ENCODE measurements around the gene FRS2.

Gene FRS2

DNA sequence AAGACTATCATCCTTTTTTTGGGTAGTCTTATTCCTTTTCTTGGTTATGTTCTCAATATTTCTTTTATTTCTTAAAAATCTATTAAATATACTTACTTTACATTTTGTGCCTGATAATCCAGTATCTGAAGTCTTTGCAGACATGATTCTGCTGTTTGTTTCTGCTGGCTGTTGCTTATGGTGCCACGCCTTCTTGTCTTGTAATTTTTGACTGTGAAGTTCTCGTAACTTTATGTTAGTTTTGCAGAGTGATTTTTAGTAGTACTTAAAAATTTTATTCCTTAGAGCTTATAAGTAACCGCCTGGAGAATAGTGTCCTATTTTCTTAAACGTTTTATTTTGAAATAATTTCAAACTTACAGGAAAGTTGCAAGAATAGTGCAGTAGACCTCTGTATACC is 10.5 kb downstream of the FRS2 start:
- Histone ChIP-seq H3K27ac (ENCODE audit: low read length) (no peak overlapping the region), H3K9me3 (ENCODE audit: control insufficient read depth in 1 of 2, low read length in 2 of 2) (no peaks in the 10 kb centered on the region), H3K4me3 (ENCODE audit: low read depth in 1 of 2, low read length in 2 of 2) (no peak overlapping the region), H3K27me3 (ENCODE audit: low read depth, low read length) (no peaks in the 10 kb centered on the region), H3K36me3 (ENCODE audit: control insufficient read depth in 1 of 2, insufficient read depth in 2 of 2, low read length in 2 of 2) (no peaks in the 10 kb centered on the region), H3K4me1 (ENCODE audit: control insufficient read depth in 1 of 2, insufficient read depth in 2 of 2, low read length in 2 of 2) (peaks cover 6 to 20% of the 10 kb centered on the region in 2 donors)

DNA sequence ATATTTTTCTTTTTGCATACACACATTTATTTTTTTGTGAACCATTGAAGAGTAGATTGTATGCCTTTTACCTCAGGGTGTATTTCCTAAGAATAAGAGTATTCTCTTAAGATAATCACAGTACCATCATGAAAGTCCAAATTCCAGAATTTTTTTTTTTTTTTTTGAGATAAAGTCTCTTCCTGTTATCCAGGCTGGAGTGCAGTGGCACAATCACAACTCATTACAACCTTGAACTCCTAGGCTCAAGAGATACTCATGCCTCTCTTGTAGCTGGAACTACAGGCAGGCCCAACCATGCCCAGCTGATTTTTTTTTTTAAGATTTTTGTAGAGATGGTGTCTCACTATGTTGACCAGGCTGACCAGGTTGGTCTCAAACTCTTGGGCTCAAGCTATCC is 10.9 kb downstream of the FRS2 start:
- Histone ChIP-seq H3K4me3 (ENCODE audit: low read depth in 1 of 2, low read length in 2 of 2) (no peak overlapping the region), H3K27me3 (ENCODE audit: low read depth, low read length) (no peaks in the 10 kb centered on the region), H3K4me1 (ENCODE audit: control insufficient read depth in 1 of 2, insufficient read depth in 2 of 2, low read length in 2 of 2) (peaks cover 6 to 16% of the 10 kb centered on the region in 2 donors), H3K36me3 (ENCODE audit: control insufficient read depth in 1 of 2, insufficient read depth in 2 of 2, low read length in 2 of 2) (no peaks in the 10 kb centered on the region), H3K9me3 (ENCODE audit: control insufficient read depth in 1 of 2, low read length in 2 of 2) (no peaks in the 10 kb centered on the region), H3K27ac (ENCODE audit: low read length) (no peak overlapping the region)

- no peaks in the 10 kb centered on the region for H3K27me3 ChIP-seq (ENCODE audit: low read depth, low read length)
- H3K36me3 ChIP-seq (ENCODE audit: control insufficient read depth in 1 of 2, insufficient read depth in 2 of 2, low read length in 2 of 2): peaks cover 0 to 11% of the 10 kb centered on the region in 2 donors
- peaks cover 0 to 8% of the 10 kb centered on the region in 2 donors for H3K9me3 ChIP-seq (ENCODE audit: control insufficient read depth in 1 of 2, low read length in 2 of 2)
- H3K27ac ChIP-seq (ENCODE audit: low read length): no peak overlapping the region
- peaks cover 6 to 10% of the 10 kb centered on the region in 2 donors for H3K4me1 ChIP-seq (ENCODE audit: control insufficient read depth in 1 of 2, insufficient read depth in 2 of 2, low read length in 2 of 2)
- H3K4me3 ChIP-seq (ENCODE audit: low read depth in 1 of 2, low read length in 2 of 2): no peak overlapping the region
Measured at GRCh38 chr12:69483700-69484099, 13.5 kb downstream of the FRS2 start.

DNA sequence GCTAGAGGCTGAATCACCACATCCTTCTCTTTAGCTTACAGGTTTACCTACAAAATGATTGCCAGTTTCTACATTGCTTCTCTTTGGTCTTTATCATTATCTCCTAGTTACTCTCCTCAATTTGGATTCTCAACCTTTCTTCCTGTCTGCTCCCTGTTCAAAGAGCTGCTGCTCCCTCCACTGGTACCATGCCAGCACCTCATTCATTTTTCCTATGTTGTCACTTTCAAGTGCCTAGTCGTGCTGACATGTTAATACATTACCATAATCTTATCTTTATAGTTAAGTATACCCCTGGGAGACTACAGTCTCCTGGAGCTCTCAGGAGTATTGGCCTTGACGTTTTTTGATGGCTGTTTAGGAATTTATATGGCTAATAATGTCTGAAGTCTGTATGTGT is 14.2 kb downstream of the FRS2 start:
- H3K4me1 ChIP-seq (ENCODE audit: control insufficient read depth in 1 of 2, insufficient read depth in 2 of 2, low read length in 2 of 2): peaks cover 3 to 4% of the 10 kb centered on the region in 2 donors
- H3K36me3 ChIP-seq (ENCODE audit: control insufficient read depth in 1 of 2, insufficient read depth in 2 of 2, low read length in 2 of 2): peaks cover 0 to 11% of the 10 kb centered on the region in 2 donors
- H3K27me3 ChIP-seq (ENCODE audit: low read depth, low read length): no peaks in the 10 kb centered on the region
- no peak overlapping the region for H3K27ac ChIP-seq (ENCODE audit: low read length)
- H3K4me3 ChIP-seq (ENCODE audit: low read depth in 1 of 2, low read length in 2 of 2): no peak overlapping the region
- H3K9me3 ChIP-seq (ENCODE audit: control insufficient read depth in 1 of 2, low read length in 2 of 2): peaks cover 0 to 8% of the 10 kb centered on the region in 2 donors

- peaks cover 0 to 14% of the 10 kb centered on the region in 2 donors for H3K4me1 ChIP-seq (ENCODE audit: control insufficient read depth in 1 of 2, insufficient read depth in 2 of 2, low read length in 2 of 2)
- H3K27ac ChIP-seq (ENCODE audit: low read length): no peak overlapping the region
- peaks cover 0 to 11% of the 10 kb centered on the region in 2 donors for H3K36me3 ChIP-seq (ENCODE audit: control insufficient read depth in 1 of 2, insufficient read depth in 2 of 2, low read length in 2 of 2)
- H3K9me3 ChIP-seq (ENCODE audit: control insufficient read depth in 1 of 2, low read length in 2 of 2): peaks cover 0 to 8% of the 10 kb centered on the region in 2 donors
- H3K27me3 ChIP-seq (ENCODE audit: low read depth, low read length): no peaks in the 10 kb centered on the region
- no peak overlapping the region for H3K4me3 ChIP-seq (ENCODE audit: low read depth in 1 of 2, low read length in 2 of 2)
Measured at GRCh38 chr12:69490920-69491643, 20.9 kb downstream of the FRS2 start.

DNA sequence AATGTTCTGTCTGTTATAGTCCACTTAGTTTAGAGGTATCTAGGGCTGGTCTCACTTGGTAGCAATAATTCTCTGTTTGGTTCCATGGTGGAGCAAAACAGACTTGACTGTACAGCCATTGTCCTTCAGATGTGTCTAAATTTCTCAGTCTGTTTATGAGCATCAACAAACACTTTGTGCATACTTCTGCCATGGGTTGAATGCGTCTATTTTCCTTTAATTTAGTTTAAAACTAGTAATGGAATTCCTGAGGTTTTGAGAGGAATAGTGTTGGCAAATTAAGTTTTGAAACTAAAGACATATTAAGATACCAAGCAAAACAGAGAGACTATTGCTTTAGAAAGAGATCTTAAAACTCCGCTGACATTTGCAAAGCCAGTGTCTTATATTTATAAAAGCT is 22.6 kb downstream of the FRS2 start:
- Histone ChIP-seq H3K27ac (ENCODE audit: low read length) (no peak overlapping the region), H3K4me3 (ENCODE audit: low read depth in 1 of 2, low read length in 2 of 2) (no peak overlapping the region), H3K4me1 (ENCODE audit: control insufficient read depth in 1 of 2, insufficient read depth in 2 of 2, low read length in 2 of 2) (peaks cover 7 to 14% of the 10 kb centered on the region in 2 donors), H3K36me3 (ENCODE audit: control insufficient read depth in 1 of 2, insufficient read depth in 2 of 2, low read length in 2 of 2) (peaks cover 0 to 2% of the 10 kb centered on the region in 2 donors), H3K9me3 (ENCODE audit: control insufficient read depth in 1 of 2, low read length in 2 of 2) (no peaks in the 10 kb centered on the region), H3K27me3 (ENCODE audit: low read depth, low read length) (no peaks in the 10 kb centered on the region)

DNA sequence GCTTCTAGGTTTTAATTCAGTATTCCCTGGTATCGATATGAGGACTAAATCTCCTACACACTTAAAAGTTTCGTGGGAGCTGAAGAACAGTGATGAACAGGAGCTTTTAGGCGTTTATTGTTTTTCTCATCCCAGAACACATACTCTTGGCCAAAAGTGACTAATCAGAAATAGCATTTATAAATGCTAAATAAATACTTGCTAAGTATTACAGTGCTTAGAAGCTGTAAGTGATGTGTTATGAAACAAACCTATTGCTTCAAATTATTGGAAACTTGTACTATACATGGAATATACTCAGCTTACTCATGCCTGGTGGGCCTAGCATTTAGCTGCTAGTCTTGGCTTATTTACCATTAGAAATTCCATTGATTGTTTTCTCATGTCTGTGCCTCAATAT is 24.9 kb downstream of the FRS2 start:
- no peaks in the 10 kb centered on the region for H3K36me3 ChIP-seq (ENCODE audit: control insufficient read depth in 1 of 2, insufficient read depth in 2 of 2, low read length in 2 of 2)
- H3K27ac ChIP-seq (ENCODE audit: low read length): no peak overlapping the region
- H3K4me1 ChIP-seq (ENCODE audit: control insufficient read depth in 1 of 2, insufficient read depth in 2 of 2, low read length in 2 of 2): peaks cover 12 to 18% of the 10 kb centered on the region in 2 donors
- no peaks in the 10 kb centered on the region for H3K9me3 ChIP-seq (ENCODE audit: control insufficient read depth in 1 of 2, low read length in 2 of 2)
- H3K4me3 ChIP-seq (ENCODE audit: low read depth in 1 of 2, low read length in 2 of 2): no peak overlapping the region
- no peaks in the 10 kb centered on the region for H3K27me3 ChIP-seq (ENCODE audit: low read depth, low read length)

DNA sequence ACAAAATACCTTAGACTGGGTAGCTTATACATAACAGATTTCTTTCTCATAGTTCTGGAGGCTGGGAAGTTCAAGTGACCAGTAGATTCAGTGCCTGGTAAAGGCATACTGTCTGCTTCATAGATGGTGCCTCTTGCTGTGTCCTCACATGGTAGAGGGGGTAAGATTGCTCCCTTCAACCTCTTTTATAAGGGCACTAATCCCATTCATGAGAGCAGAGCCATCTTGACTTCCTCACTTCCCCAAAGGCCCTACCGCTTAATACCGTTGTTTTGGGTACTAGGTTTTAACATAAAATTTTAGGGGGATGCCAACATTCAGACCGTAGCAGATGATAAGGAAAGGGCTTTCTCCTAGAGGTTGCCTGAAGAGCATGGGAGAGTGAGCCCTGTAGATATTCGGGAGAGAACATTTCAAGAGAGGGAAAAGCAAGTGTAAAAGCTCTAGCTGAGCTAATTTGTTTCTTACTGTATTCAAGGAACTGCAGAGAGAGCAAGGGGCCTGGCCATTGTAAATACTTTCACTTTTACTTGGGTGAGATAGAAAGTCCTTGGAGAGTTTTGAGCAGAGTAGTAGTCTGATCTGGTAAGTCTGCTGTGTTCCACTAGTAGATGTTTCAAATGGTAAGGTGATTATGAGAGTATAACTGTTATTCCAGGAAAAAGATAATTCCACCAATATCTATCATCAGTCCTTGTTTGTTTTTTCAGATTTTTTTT is 27.3 kb downstream of the FRS2 start:
- Histone ChIP-seq H3K4me3 (ENCODE audit: low read depth in 1 of 2, low read length in 2 of 2) (no peak overlapping the region), H3K9me3 (ENCODE audit: control insufficient read depth in 1 of 2, low read length in 2 of 2) (no peaks in the 10 kb centered on the region), H3K27ac (ENCODE audit: low read length) (peak overlapping the region; percentile 40), H3K27me3 (ENCODE audit: low read depth, low read length) (no peaks in the 10 kb centered on the region), H3K4me1 (ENCODE audit: control insufficient read depth in 1 of 2, insufficient read depth in 2 of 2, low read length in 2 of 2) (peaks cover 8 to 12% of the 10 kb centered on the region in 2 donors), H3K36me3 (ENCODE audit: control insufficient read depth in 1 of 2, insufficient read depth in 2 of 2, low read length in 2 of 2) (no peaks in the 10 kb centered on the region)

DNA sequence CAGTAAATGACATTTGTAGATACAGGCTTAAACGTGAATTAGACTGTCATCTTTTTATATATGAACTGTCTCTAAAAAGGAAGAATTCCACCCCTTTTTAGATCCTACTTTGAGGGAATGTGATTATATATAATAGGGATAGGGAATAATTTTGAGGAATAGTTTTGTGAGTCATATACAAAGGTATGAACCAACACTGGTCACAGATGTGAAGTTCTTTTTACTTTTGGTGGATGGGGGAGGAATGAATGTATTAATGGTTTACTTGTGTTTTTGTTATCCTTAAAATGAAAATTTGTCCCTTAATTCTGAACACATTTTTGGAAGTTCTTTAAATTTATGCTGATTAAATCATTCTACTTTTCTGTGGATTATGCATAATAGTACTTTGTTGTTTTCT is 30.4 kb downstream of the FRS2 start:
- Histone ChIP-seq H3K4me3 (ENCODE audit: low read depth in 1 of 2, low read length in 2 of 2) (no peak overlapping the region), H3K27me3 (ENCODE audit: low read depth, low read length) (no peaks in the 10 kb centered on the region), H3K4me1 (ENCODE audit: control insufficient read depth in 1 of 2, insufficient read depth in 2 of 2, low read length in 2 of 2) (peaks cover 9 to 12% of the 10 kb centered on the region in 2 donors), H3K27ac (ENCODE audit: low read length) (no peak overlapping the region), H3K9me3 (ENCODE audit: control insufficient read depth in 1 of 2, low read length in 2 of 2) (no peaks in the 10 kb centered on the region), H3K36me3 (ENCODE audit: control insufficient read depth in 1 of 2, insufficient read depth in 2 of 2, low read length in 2 of 2) (no peaks in the 10 kb centered on the region)

DNA sequence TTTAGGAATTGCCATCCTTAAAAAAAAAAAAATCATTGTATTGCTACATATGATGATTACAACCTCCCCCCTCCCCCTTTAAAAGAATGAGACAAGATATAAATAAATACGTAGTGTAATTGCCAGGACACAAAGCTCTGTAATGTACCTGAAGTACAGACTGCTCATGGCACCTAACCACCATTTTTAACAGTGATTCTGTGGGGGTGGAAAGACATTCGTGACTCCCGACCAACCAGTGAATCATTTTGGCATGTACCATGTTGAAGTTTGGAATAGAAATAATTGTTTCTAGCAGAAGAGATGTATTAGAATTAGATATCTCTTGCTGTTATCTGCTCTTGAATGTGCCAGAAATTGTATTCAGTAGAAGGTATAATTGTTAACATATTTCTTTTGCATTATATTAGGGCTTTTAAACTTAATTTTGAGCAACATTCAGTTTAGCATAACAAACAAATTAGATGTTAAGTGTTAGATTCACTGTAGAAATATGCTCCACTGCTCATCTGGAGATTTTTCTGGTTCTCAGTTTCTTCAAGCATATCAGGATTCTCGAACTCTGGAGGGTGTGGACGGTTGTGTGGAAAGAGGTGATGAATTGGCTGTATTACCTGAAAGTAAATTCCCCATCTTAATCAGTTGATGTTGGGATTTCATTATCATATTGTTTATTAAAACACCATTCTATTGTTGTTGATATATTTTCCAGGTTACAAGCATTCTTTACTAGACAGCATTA is 31.1 kb downstream of the FRS2 start:
- Histone ChIP-seq H3K9me3 (ENCODE audit: control insufficient read depth in 1 of 2, low read length in 2 of 2) (no peaks in the 10 kb centered on the region), H3K36me3 (ENCODE audit: control insufficient read depth in 1 of 2, insufficient read depth in 2 of 2, low read length in 2 of 2) (no peaks in the 10 kb centered on the region), H3K27me3 (ENCODE audit: low read depth, low read length) (no peaks in the 10 kb centered on the region), H3K4me1 (ENCODE audit: control insufficient read depth in 1 of 2, insufficient read depth in 2 of 2, low read length in 2 of 2) (peaks cover 12% of the 10 kb centered on the region in 2 donors), H3K4me3 (ENCODE audit: low read depth in 1 of 2, low read length in 2 of 2) (no peak overlapping the region), H3K27ac (ENCODE audit: low read length) (no peak overlapping the region)

DNA sequence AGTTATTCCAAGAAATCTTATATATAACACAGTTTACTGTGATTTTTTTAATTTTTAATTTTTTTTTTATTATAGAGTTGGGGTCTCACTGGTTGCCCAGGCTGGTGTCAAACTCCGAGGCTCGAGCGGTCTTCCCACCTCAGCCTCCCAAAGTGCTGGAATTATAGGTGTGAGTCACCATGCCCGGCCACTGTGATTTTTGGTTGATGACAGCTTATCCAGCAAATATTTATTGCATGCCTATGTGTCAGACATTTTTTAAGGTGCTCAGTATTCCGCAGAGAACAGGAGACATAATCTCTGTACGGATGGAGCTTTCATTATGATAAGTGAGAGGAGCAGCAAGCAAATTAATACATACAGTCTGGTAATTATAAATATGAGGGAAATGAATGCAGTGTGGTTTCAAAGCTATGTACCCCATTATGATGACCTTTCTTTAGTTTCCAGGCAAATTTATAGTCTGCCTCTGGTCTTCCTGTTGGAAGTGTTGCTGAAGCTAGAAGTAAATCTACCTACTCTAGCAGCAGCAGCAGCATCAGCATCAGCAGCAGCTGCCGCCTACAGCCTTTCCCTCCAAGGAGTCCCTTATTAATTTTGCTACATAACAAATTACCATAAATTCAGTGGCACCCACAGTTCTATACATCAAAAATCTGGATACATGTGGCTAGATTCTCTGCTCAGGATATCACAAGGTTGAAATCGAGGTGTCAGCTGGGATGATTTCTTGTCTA is 32.3 kb downstream of the FRS2 start:
- H3K36me3 ChIP-seq (ENCODE audit: control insufficient read depth in 1 of 2, insufficient read depth in 2 of 2, low read length in 2 of 2): no peaks in the 10 kb centered on the region
- H3K27ac ChIP-seq (ENCODE audit: low read length): no peak overlapping the region
- H3K4me1 ChIP-seq (ENCODE audit: control insufficient read depth in 1 of 2, insufficient read depth in 2 of 2, low read length in 2 of 2): peaks cover 6 to 16% of the 10 kb centered on the region in 2 donors
- no peak overlapping the region for H3K4me3 ChIP-seq (ENCODE audit: low read depth in 1 of 2, low read length in 2 of 2)
- no peaks in the 10 kb centered on the region for H3K9me3 ChIP-seq (ENCODE audit: control insufficient read depth in 1 of 2, low read length in 2 of 2)
- H3K27me3 ChIP-seq (ENCODE audit: low read depth, low read length): no peaks in the 10 kb centered on the region
